H1 (cell line): ENCODE data around the gene FBN3. TPM values are rescaled to one million over a fixed set of nuclear protein-coding genes. Genes with fewer than 3 reads are reported as not detected.

Source experiments
- CTCF ChIA-PET: fragments of 300-600 bp; sonication (Branson Sonifier 250); formaldehyde crosslinking; loops from one replicate; lab custom pipeline; 2021; ENCODE audit not compliant: partially characterized antibody; lab: Charles Lee
- POLR2A ChIA-PET: fragments of 300-600 bp; sonication (Branson Sonifier 250); formaldehyde crosslinking; loops from one replicate; lab custom pipeline; 2021; ENCODE audit warnings: inconsistent platforms; ENCODE audit not compliant: partially characterized antibody; lab: Charles Lee
- DNase-seq, 2 experiments: peaks; one replicate each; pipeline versions ENCODE4 v3.0.0 to v3.0.0-alpha.2; 2010 to 2022; ENCODE audit warnings: low spot score in 2 of 2, low read depth in 1 of 2, mixed read lengths in 1 of 2
- FAIRE-seq: peaks from 2 replicates; lab custom pipeline; 2011; peaks lifted over from hg19 to GRCh38; lab: Jason Lieb, UNC
- H2AFZ ChIP-seq: 2 replicates; pipeline ENCODE4 v1.8.1; 2012; ENCODE audit warnings: low read length, inconsistent platforms
- H2AK5ac ChIP-seq: 2 replicates; pipeline ENCODE4 v1.6.1; 2013; ENCODE audit warnings: low read depth, low read length
- H2BK120ac ChIP-seq: replicated peaks from 2 replicates; pipeline ENCODE3; 2013; ENCODE audit warnings: low read depth, low read length, inconsistent platforms
- H2BK12ac ChIP-seq: 2 replicates; pipeline ENCODE4 v1.6.1; 2013; ENCODE audit warnings: low read depth, low read length
- H2BK15ac ChIP-seq: 2 replicates; pipeline ENCODE4 v1.6.1; 2013; ENCODE audit warnings: low read length
- H2BK20ac ChIP-seq: 2 replicates; pipeline ENCODE4 v1.6.1; 2013; ENCODE audit warnings: low read length
- H2BK5ac ChIP-seq: 2 replicates; pipeline ENCODE4 v1.6.1; 2013; ENCODE audit warnings: low read depth, low read length
- H3K14ac ChIP-seq: 2 replicates; pipeline ENCODE4 v1.6.1; 2013; ENCODE audit warnings: inconsistent platforms; ENCODE audit not compliant: insufficient read length
- H3K18ac ChIP-seq: 2 replicates; pipeline ENCODE4 v1.6.1; 2013; ENCODE audit warnings: low read length; ENCODE audit errors: extremely low read depth
- H3K23ac ChIP-seq: 2 replicates; pipeline ENCODE4 v1.6.1; 2013; ENCODE audit warnings: inconsistent platforms; ENCODE audit not compliant: insufficient read length
- H3K23me2 ChIP-seq: 2 replicates; pipeline ENCODE4 v1.6.1; 2013; ENCODE audit warnings: low read depth, low read length
- H3K27ac ChIP-seq: 2 replicates; pipeline ENCODE4 v1.6.1; 2011; ENCODE audit warnings: low read depth, low read length, inconsistent platforms
- H3K27me3 ChIP-seq, 4 experiments: replicated peaks in 1 of 4; 1 replicate in 1 of 4; 2 replicates in 3 of 4; pipeline versions ENCODE4 v1.6.1 to v1.8.1; 2011 to 2013; ENCODE audit warnings: low read length in 3 of 4, mild to moderate bottlenecking in 3 of 4, inconsistent platforms in 2 of 4, mixed read lengths in 2 of 4, moderate library complexity in 1 of 4; ENCODE audit not compliant: control insufficient read depth in 3 of 4, insufficient read depth in 3 of 4; ENCODE audit errors: extremely low read depth in 1 of 4
- H3K36me3 ChIP-seq, 4 experiments: 2 replicates each; pipeline versions ENCODE4 v1.6.1 to v1.8.1; 2011 to 2013; ENCODE audit warnings: mild to moderate bottlenecking in 4 of 4, low read length in 3 of 4, moderate library complexity in 2 of 4, control low read depth in 1 of 4, inconsistent platforms in 1 of 4; ENCODE audit not compliant: insufficient read depth in 4 of 4, control insufficient read depth in 2 of 4
- H3K4ac ChIP-seq: replicated peaks from 2 replicates; pipeline ENCODE3; 2013; ENCODE audit warnings: low read length, low read depth, mixed read lengths, inconsistent platforms; ENCODE audit not compliant: insufficient read length
- H3K4me1 ChIP-seq, 4 experiments: replicated peaks in 1 of 4; 1 replicate in 1 of 4; 2 replicates in 3 of 4; pipeline versions ENCODE4 v1.6.1 to v1.8.1; 2011 to 2013; ENCODE audit warnings: low read length in 3 of 4, inconsistent platforms in 2 of 4, mixed read lengths in 1 of 4; ENCODE audit not compliant: insufficient read depth in 4 of 4, control insufficient read depth in 3 of 4
- H3K4me2 ChIP-seq, 2 experiments: 2 replicates each; pipeline versions ENCODE4 v1.6.1 to v1.8.1; 2011 to 2013; ENCODE audit warnings: low read depth in 2 of 2, low read length in 2 of 2, control low read depth in 1 of 2, inconsistent platforms in 1 of 2, mild to moderate bottlenecking in 1 of 2; ENCODE audit not compliant: insufficient read depth in 1 of 2
- H3K4me3 ChIP-seq, 4 experiments: fragments of 200-600, 300-600 bp in 1 of 4; sonication (generic), shearing (Covaris generic), sonication (Bioruptor Twin) in 1 of 4; 2 replicates each; pipeline versions ENCODE4 v1.5.1 to v1.8.1; 2011 to 2016; ENCODE audit warnings: low read length in 4 of 4, low read depth in 3 of 4, control low read depth in 2 of 4, inconsistent platforms in 2 of 4, mild to moderate bottlenecking in 2 of 4, mixed read lengths in 1 of 4, moderate library complexity in 1 of 4; ENCODE audit not compliant: insufficient read depth in 2 of 4; ENCODE audit errors: extremely low read depth in 1 of 4
- H3K56ac ChIP-seq: replicated peaks from 2 replicates; pipeline ENCODE3; 2013; ENCODE audit warnings: low read depth, mild to moderate bottlenecking, mixed read lengths, low read length, inconsistent platforms; ENCODE audit not compliant: insufficient read length
- H3K79me1 ChIP-seq: 2 replicates; pipeline ENCODE4 v1.6.1; 2013; ENCODE audit warnings: low read depth, low read length, control low read depth
- H3K79me2 ChIP-seq, 2 experiments: 2 replicates each; pipeline versions ENCODE4 v1.6.1 to v1.8.1; 2012 to 2013; ENCODE audit warnings: low read length in 2 of 2, mild to moderate bottlenecking in 2 of 2, inconsistent platforms in 1 of 2; ENCODE audit not compliant: insufficient read depth in 2 of 2, control insufficient read depth in 1 of 2
- H3K9ac ChIP-seq, 4 experiments: replicated peaks in 1 of 4; 1 replicate in 1 of 4; 2 replicates in 3 of 4; pipeline versions ENCODE4 v1.6.1 to v1.8.1; 2011 to 2013; ENCODE audit warnings: low read depth in 3 of 4, low read length in 3 of 4, control low read depth in 2 of 4, mild to moderate bottlenecking in 2 of 4, moderate library complexity in 2 of 4, inconsistent platforms in 1 of 4; ENCODE audit errors: extremely low read depth in 1 of 4
- H3K9me3 ChIP-seq, 2 experiments: 2 replicates each; pipeline versions ENCODE4 v1.6.1 to v1.8.1; 2012 to 2013; ENCODE audit warnings: mild to moderate bottlenecking in 2 of 2, moderate library complexity in 2 of 2, control low read depth in 1 of 2, inconsistent platforms in 1 of 2, low read depth in 1 of 2, low read length in 1 of 2, mixed read lengths in 1 of 2; ENCODE audit not compliant: insufficient read depth in 2 of 2
- H4K20me1 ChIP-seq, 2 experiments: replicated peaks in 1 of 2; 2 replicates each; pipeline versions ENCODE3 to v1.8.1; 2011 to 2013; ENCODE audit warnings: inconsistent platforms in 2 of 2, low read length in 2 of 2, mild to moderate bottlenecking in 1 of 2; ENCODE audit not compliant: insufficient read depth in 2 of 2, control insufficient read depth in 1 of 2
- H4K5ac ChIP-seq: 2 replicates; pipeline ENCODE4 v1.6.1; 2013; ENCODE audit warnings: low read length, low read depth, mixed read lengths, inconsistent platforms; ENCODE audit not compliant: insufficient read length
- H4K8ac ChIP-seq: 2 replicates; pipeline ENCODE4 v1.8.0; 2013; ENCODE audit warnings: mild to moderate bottlenecking, moderate library complexity, low read length, inconsistent platforms; ENCODE audit not compliant: insufficient read depth; ENCODE audit errors: extremely low read depth
- H4K91ac ChIP-seq: replicated peaks from 2 replicates; pipeline ENCODE3; 2013; ENCODE audit warnings: low read length, mixed read lengths, inconsistent platforms; ENCODE audit not compliant: insufficient read length
- BRCA1 ChIP-seq: IDR thresholded peaks from 2 replicates; pipeline ENCODE4 v1.6.1; 2012; ENCODE audit warnings: low read depth, low read length, improper control_type of control experiment
- CBX8 ChIP-seq: fragments of 300-800, 300-1000 bp; sonication (generic); IDR thresholded peaks from 2 replicates; pipeline ENCODE4 v1.7.1; 2016; ENCODE audit warnings: low read depth, low read length, borderline replicate concordance
- CEBPB ChIP-seq: IDR thresholded peaks from 2 replicates; pipeline ENCODE4 v1.6.1; 2012; ENCODE audit warnings: low read depth, low read length
- EP300 ChIP-seq, 2 experiments: IDR thresholded peaks; 1 replicate in 1 of 2; 2 replicates in 1 of 2; pipeline ENCODE4 v1.6.1; 2011 to 2012; ENCODE audit warnings: low read depth in 2 of 2, low read length in 2 of 2, mild to moderate bottlenecking in 2 of 2, borderline replicate concordance in 1 of 2, inconsistent platforms in 1 of 2, moderate library complexity in 1 of 2
- GTF2F1 ChIP-seq: IDR thresholded peaks from 2 replicates; pipeline ENCODE4 v1.6.1; 2012; ENCODE audit warnings: low read depth, low read length, improper control_type of control experiment, borderline replicate concordance
- HDAC6 ChIP-seq: IDR thresholded peaks from one replicate; pipeline ENCODE4 v1.7.1; 2012; ENCODE audit warnings: low read depth, mild to moderate bottlenecking, inconsistent platforms, low read length, moderate library complexity
- JUND ChIP-seq: IDR thresholded peaks from 2 replicates; pipeline ENCODE4 v1.6.1; 2011; ENCODE audit warnings: mild to moderate bottlenecking, improper control_type of control experiment, low read length
- NRF1 ChIP-seq: IDR thresholded peaks from 2 replicates; pipeline ENCODE4 v1.6.1; 2011; ENCODE audit warnings: mild to moderate bottlenecking, low read depth, low read length, improper control_type of control experiment
- RXRA ChIP-seq: IDR thresholded peaks from 2 replicates; pipeline ENCODE4 v1.6.1; 2011; ENCODE audit warnings: low read depth, mild to moderate bottlenecking, low read length, moderate library complexity; ENCODE audit not compliant: insufficient read depth
- SP1 ChIP-seq: IDR thresholded peaks from 2 replicates; pipeline ENCODE4 v1.6.1; 2011; ENCODE audit warnings: low read depth, low read length
- SP2 ChIP-seq: IDR thresholded peaks from 2 replicates; pipeline ENCODE4 v1.6.1; 2012; ENCODE audit warnings: mild to moderate bottlenecking, low read length, inconsistent platforms
- SRF ChIP-seq: IDR thresholded peaks from 2 replicates; pipeline ENCODE4 v1.6.1; 2011; ENCODE audit warnings: mild to moderate bottlenecking, low read depth, low read length, moderate library complexity
- TBP ChIP-seq: IDR thresholded peaks from 2 replicates; pipeline ENCODE4 v1.6.1; 2011; ENCODE audit warnings: low read depth, low read length, improper control_type of control experiment
- TCF12 ChIP-seq: IDR thresholded peaks from 2 replicates; pipeline ENCODE4 v1.6.1; 2011; ENCODE audit warnings: low read depth, mild to moderate bottlenecking, low read length
- WGBS, 2 experiments: shearing (Covaris generic) in 1 of 2; methylation state at CpG; one replicate each; pipeline versions ENCODE4 v1.1.6 to v1.1.7; 2013 to 2015; ENCODE audit warnings: low lambda C conversion rate in 2 of 2, mixed read lengths in 2 of 2, inconsistent platforms in 1 of 2, low coverage in 1 of 2, missing lambda C conversion rate in 1 of 2; ENCODE audit not compliant: insufficient replicate concordance in 2 of 2, insufficient coverage in 1 of 2, insufficient read length in 1 of 2; ENCODE audit errors: extremely low coverage in 1 of 2, missing lambda C conversion rate in 1 of 2; 5-methylcytosine and 5-hydroxymethylcytosine counted together
- polyA plus RNA-seq, 7 experiments: library from polyadenylated mRNA; depleted of rRNA in 3 of 7; stranded (reverse) in 5 of 7; unstranded in 2 of 7; fragments of >200 nt in 5 of 7; fragments of 200-250 nt in 2 of 7; gene quantifications; 1 replicate in 5 of 7; 2 replicates in 1 of 7; 4 replicates in 1 of 7; pipeline versions ENCODE4 v1.2.1 to v1.2.3, GENCODE V29; 2011 to 2013; ENCODE audit warnings: missing spikeins in 2 of 7, mixed read lengths in 2 of 7
- total RNA-seq: library from RNA; stranded (reverse); fragmentation: NEBNext Ultra II Directional; extraction: Animal tissue kit (Norgen Biotek cat#: 25700); gene quantifications from 2 replicates; pipeline ENCODE4 v1.2.1, GENCODE V29; 2021

Gene FBN3
- total and polyA plus RNA-seq, 2 of the 8 experiments (the other 6 are each of a cell fraction or from before 2014, with no cell fraction given) = 37.1 to 38.7 TPM

DNA sequence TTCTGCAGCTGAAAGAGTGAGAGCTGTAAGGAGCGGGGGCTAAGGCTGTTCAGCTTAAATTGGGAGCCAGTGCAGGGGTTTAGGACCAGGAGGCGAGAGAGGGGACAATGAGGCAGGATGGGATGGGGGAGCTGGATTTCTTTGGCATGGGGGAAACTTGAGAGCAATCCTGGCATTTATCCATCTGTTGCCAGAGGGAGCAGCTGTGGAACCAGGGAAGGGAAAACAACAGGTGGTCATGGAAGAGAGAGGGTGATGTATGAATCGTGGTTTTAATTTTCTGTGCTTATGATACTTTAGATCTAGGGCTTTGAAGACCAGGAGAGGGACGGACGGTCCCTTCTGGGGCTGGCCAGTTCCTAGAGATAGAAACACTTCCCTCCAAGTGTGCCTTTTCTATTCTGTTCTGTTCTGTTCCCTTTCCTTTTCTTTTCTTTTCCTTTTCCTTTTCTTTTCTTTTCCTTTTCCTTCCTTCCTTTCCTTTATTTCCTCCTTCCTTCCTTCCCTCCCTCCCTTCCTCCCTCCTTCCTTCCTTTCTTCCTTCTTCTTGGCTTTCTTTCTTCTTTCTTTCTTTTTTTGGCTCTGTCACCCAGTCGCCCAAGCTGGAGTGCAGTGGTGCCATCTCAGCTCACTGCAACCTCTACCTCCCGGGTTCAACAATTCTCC is 112.8 kb downstream of the FBN3 start:
- Histone ChIP-seq H3K36me3 (no peaks in the 10 kb centered on the region), H2BK12ac (no peak overlapping the region), H2BK120ac (no peak overlapping the region), H3K56ac (no peak overlapping the region), H3K18ac (no peak overlapping the region), H3K27me3 (no peaks in the 10 kb centered on the region; a peak in 1 of 7 replicates), H2AFZ (peak overlapping the region; percentile 63), H3K9me3 (no peaks in the 10 kb centered on the region), H4K5ac (no peak overlapping the region), H3K4me2 (no peak overlapping the region), H3K23ac (no peak overlapping the region), H3K27ac (no peak overlapping the region; the same call in 1 of the 2 replicates), H2AK5ac (no peak overlapping the region), H3K9ac (no peak overlapping the region), H3K23me2 (no peaks in the 10 kb centered on the region), H4K8ac (no peak overlapping the region), H4K91ac (no peak overlapping the region), H3K4me1 (peaks cover 0 to 11% (median 6%) of the 10 kb centered on the region in 4 experiments; a peak in 3 of 7 replicates), H2BK15ac (no peak overlapping the region), H3K4ac (no peak overlapping the region), H3K4me3 (no peak overlapping the region), H4K20me1 (no peaks in the 10 kb centered on the region), H3K79me2 (no peaks in the 10 kb centered on the region), H2BK20ac (0 out of 2 replicates have a peak overlapping the region, but pooled peaks have one; percentile 48), H2BK5ac (no peak overlapping the region), H3K79me1 (no peaks in the 10 kb centered on the region)
- WGBS, 2 experiments = 92% methylated on average over 7 of the region's 7 CpGs; no CpG with 5 or more reads in 1 of the 2 experiments
- no peak for FAIRE-seq
- no peak for DNase-seq
- POLR2A ChIA-PET = interaction anchor here (0.7 to 1.6 kb wide), 5 partner anchors 8 to 38 kb away, joined by 3 to 5 read pairs (median 4); no protein-coding TSS in a partner anchor
- CTCF ChIA-PET = interaction anchor here (1.0 to 3.1 kb wide), 9 partner anchors 8 to 66 kb away, joined by 3 to 10 read pairs (median 4); no protein-coding TSS in a partner anchor
- no peak for TF ChIP-seq SP2
- TF ChIP-seq RXRA = no peak
- no peak for TF ChIP-seq SP1
- TF ChIP-seq NRF1 = no peak
- no peak for TF ChIP-seq GTF2F1
- no peak for TF ChIP-seq HDAC6
- TF ChIP-seq CBX8 = no peak
- no peak for TF ChIP-seq TCF12
- TF ChIP-seq CEBPB = no peak
- no peak for TF ChIP-seq BRCA1
- no peak for TF ChIP-seq EP300 (IDR thresholded peaks at IDR 0.05; ENCODE audit: borderline replicate concordance in 1 of 2, low read depth in 2 of 2, low read length in 2 of 2)
- TF ChIP-seq JUND = no peak
- no peak for TF ChIP-seq TBP
- TF ChIP-seq SRF = no peak
- TF ChIP-seq, all 59 proteins: peak for 0
- no peak overlapping the region for H3K14ac ChIP-seq
